GM18907 (cell line): ENCODE data around the gene PSRC1.
"Not testable (repeated sequence)": the region's sequence is repeated elsewhere in the genome, so short reads cannot be mapped to it uniquely, and the experiment has no call there.

ENCODE experiments used
- ATAC-seq: cut with Tn5 transposase; IDR thresholded peaks from one replicate; pipeline ENCODE4 v1.9.1; 2021; ENCODE audit warnings: mild to moderate bottlenecking, moderate library complexity; ENCODE audit not compliant: unreplicated experiment

PSRC1 gene

GRCh38 chr1:109296782-109297181, 13.8 kb upstream of the PSRC1 start:
- no peak for ATAC-seq

DNA sequence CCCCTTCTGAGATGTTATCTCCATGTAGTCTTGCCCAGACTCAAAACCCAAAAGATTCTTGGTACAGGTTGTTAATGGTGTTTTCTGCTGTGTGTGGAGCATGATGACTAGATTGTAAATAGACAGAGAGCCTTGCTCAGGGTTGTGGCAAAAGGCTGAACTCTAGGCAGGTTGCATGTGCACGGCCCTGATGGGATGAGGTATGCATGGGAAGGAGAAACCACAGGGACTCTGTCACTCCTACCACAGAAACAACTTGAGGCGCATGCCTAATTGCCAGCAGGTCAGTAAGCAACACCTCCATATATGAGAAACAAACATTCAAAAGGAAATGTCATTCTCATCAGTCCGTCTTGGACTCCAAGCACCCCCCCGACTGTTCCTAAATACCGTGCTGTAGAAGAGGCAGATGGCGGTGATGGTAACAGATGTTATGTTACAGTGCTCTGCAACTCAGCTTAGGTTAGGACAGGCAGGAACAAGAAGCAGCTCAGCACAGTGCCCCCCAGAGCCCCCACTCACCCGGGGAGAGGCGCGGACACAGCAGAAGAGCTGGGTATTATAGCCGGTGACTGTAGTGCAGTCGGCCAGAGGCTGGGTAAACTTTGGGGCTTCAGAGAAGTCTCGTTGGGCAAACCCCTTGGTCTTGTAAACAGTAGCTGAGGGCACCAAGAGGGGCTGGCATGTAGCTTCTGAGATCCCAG, 12.9 kb upstream of the PSRC1 start:
- no peak for ATAC-seq

DNA sequence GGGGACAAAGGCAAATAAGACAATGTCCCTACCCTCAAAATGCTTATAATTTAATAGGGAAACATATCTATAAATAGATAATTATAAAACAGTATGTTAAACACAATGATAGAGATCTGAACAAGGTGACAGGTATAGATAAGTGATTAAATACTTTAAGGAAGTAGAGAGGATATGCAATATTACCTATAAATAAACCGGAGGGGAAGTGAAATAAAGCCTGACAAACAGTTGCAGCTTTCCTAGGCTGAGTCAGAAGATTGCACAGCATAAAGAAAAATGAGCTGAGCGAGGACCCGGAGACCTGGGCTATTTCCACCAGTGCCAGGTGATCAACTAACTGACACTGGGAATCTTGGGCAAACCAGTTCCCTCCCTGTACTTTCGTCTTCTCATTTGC, 11.5 kb upstream of the PSRC1 start:
- ATAC-seq, result no peak

GRCh38 chr1:109293026-109293425, 10.1 kb upstream of the PSRC1 start:
- no peak for ATAC-seq

DNA sequence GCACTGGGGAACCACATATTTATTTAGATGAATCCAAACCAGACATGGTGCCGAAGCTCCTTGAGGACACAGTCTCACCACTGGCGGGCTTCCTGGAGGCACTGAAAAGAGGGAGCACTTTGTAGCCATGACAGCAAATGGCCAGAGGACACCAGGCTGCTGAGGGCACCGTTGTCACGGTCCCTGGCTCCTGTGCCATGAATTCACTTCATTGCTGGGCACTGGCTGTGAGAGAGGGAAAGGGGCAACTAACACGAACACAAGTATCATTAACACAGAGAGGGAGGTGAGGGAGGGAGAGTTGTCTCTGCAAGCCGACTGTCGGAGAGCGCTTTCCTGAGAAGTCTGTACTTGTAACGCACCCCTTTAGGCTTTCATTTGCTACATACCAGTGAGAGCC, 9.4 kb upstream of the PSRC1 start:
- no peak for ATAC-seq

DNA sequence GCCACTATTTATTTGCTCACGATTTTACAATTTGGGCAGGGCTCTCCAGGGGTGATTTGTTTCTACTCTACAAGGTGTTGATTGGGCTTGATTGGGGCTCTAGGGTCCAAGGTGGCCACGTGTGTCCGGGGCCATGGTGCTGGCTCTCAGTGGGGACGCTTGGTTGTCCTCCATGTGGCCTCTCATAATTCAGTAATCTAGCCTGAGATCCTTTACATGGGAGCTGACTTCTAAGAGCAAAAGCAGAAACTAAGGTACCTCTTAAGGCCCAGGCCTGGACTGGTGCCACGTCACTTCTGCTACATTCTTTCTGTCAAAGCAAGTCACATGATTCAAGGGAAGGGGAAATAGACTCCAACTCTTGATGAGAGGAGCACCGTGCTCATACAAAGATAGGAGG, 8.1 kb upstream of the PSRC1 start:
- no peak for ATAC-seq

DNA sequence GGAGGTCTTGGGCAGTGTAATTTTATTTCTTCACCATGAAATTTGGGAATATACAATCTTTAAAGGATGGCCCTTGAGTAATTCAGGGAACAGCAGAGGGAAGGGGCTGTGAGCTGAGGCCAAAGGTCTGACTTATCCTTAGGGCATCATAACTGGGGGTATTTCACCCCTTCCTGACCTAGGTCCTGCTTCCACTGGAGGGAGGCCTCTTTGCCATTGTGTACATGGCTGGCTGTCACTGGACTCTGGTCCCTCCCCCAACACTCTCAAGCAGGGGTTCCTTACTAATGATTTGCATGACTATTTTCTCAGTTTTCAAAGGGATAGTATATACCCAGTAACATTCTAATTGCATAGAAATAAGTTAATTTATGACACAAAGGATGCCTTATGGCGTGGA, 7.2 kb upstream of the PSRC1 start:
- no peak for ATAC-seq

GRCh38 chr1:109286762-109287161, 3.8 kb upstream of the PSRC1 start:
- not testable (repeated sequence) for ATAC-seq

DNA sequence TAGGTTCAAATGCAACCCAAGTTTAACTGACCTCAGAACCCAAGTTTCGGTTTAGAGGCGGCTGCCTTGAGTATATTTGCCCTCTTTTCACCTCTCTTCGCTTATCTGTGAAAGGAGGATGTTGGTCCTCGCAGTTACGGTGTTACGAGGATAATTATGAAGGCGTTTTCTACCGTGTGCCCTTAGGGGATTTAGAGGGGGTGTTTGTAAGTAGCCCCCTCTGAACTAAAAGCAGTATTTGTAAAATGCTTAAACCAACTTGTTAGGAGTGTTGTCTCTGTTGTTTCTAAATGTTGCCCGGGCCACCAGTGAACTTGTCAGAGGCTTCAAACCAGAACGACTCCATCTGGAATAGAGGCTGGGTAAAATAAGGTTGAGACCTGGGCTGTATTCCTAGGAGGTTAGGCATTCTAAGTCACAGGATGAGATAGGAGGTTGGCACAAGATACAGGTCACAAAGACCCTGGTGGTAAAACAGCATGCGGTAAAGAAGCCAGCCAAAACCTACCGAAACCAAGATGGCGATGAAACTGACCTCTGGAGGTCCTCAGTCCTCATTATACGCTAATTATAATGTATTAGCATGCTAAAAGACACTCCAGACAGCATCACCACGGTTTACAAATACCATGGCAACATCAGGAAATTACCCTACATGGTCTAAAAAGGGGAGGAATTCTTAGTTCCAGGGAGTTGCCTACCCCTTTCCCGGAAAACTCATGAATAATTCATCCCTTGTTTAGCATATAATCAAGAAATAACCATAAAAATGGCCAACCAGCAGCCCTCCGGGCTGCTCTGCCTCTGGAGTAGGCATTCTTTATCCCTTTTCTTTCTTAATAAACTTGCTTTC, 1.0 kb upstream of the PSRC1 start:
- ATAC-seq, result no peak

- ATAC-seq, result no peak
Measured at GRCh38 chr1:109282497-109282951, 421 bp downstream of the PSRC1 start.

DNA sequence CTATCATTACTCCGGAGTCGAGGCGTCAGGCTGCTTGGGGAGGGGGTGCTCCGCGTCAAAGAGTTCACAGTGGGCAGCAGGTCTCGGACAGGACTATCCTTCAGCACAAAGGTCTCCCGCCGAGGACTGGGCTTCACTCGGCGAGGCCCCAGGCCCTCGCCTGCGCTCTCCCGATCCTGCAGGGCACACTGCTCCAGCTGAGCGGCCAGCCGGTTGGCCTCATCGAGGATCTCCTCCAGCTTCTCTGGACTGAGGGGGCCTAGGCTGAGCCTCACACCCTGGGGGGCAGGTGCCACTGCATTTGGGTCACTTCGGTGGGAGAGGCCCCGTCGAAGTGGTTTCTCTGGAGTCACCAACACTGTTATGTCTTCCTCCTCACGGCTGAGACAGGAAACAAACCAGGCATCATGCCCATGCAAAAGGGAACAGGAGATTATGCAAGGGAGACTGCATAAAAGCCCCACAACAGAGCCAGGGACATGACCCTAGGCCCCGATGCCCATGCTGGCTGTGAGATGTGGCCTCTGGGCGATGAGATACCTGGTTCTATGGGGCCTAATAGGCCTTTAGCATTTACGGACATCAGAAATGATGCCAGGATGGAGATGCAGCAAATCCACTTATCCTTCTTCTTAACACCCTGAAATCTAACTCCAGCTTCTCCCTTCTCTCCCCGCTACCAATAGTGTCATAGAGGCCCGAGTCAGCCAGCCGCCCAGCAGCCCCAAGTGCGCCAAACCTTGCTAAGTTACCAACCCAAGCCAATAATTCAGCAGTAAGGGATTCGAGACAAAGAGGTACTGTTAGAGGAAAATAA, 1.1 kb downstream of the PSRC1 start:
- ATAC-seq, result no peak

DNA sequence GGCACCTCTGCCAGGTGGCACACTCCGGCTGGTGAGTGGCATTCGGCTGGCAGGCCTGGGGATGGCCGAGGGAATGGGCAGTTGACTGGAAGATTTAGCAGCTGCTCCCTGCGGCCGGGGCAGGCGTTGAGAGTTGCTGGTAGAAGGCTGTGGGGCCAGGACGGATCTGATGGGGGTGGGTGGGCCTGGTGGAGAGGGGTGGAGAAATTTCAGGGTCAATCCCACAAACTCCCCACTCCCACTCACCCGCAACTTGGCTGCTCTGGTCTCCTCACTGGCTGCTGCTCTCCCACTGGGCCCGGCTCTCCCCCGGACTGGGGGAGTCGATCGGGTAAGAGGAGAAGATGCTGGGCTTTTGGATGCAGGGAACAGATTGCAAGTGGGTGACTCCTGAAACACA, 2.1 kb downstream of the PSRC1 start:
- ATAC-seq, result no peak

GRCh38 chr1:109279615-109280278, 3.2 kb downstream of the PSRC1 start:
- ATAC-seq, result no peak

GRCh38 chr1:109277434-109278204, 5.3 kb downstream of the PSRC1 start:
- peak; percentile 85 for ATAC-seq

- no peak for ATAC-seq
Measured at GRCh38 chr1:109275706-109276345, 7.1 kb downstream of the PSRC1 start.

DNA sequence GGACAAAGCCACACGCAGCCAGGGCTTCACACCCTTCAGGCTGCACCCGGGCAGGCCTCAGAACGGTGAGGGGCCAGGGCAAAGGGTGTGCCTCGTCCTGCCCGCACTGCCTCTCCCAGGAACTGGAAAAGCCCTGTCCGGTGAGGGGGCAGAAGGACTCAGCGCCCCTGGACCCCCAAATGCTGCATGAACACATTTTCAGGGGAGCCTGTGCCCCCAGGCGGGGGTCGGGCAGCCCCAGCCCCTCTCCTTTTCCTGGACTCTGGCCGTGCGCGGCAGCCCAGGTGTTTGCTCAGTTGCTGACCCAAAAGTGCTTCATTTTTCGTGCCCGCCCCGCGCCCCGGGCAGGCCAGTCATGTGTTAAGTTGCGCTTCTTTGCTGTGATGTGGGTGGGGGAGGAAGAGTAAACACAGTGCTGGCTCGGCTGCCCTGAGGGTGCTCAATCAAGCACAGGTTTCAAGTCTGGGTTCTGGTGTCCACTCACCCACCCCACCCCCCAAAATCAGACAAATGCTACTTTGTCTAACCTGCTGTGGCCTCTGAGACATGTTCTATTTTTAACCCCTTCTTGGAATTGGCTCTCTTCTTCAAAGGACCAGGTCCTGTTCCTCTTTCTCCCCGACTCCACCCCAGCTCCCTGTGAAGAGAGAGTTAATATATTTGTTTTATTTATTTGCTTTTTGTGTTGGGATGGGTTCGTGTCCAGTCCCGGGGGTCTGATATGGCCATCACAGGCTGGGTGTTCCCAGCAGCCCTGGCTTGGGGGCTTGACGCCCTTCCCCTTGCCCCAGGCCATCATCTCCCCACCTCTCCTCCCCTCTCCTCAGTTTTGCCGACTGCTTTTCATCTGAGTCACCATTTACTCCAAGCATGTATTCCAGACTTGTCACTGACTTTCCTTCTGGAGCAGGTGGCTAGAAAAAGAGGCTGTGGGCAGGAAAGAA, 8.1 kb downstream of the PSRC1 start:
- no peak for ATAC-seq

DNA sequence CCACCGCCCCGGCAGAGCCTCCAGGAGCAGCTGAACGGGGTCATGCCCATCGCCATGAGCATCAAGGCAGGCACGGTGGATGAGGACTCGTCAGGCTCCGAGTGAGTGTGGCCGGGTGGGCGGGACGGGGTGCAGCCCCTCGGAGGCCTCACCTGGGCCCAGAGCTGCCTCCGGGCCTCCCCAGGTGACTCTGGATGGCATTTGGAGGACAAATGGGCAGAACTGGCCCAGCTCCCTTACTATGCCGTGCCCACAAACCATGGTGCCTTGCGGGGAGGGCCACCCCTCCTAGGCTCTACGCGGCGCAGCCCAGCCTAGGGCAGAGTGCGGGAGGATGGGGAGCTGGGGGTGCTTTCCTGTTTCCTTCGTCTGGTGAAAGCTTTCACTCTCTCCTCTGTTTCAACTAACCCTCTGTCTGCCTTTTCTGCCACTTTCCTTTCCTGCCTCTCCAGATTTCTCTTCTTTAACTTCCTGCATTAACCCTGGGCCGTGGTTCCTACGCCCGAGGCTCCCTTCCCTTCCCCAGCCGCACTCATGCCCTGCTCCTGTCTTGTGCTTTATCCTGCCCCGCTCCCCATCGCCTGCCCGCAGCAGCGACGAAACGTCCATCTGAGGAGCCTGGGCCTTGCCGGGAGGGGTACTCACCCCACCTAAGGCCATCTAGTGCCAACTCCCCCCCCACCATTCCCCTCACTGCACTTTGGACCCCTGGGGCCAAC, 9.2 kb downstream of the PSRC1 start:
- no peak for ATAC-seq
